Measurements from ENCODE around the gene MALRD1. TPM values are rescaled to one million over a fixed set of nuclear protein-coding genes. Genes with fewer than 3 reads are reported as not detected.

The MALRD1 gene
- total RNA-seq, 2 donors from 2014 or later = 0.26 to 1.3 TPM

DNA sequence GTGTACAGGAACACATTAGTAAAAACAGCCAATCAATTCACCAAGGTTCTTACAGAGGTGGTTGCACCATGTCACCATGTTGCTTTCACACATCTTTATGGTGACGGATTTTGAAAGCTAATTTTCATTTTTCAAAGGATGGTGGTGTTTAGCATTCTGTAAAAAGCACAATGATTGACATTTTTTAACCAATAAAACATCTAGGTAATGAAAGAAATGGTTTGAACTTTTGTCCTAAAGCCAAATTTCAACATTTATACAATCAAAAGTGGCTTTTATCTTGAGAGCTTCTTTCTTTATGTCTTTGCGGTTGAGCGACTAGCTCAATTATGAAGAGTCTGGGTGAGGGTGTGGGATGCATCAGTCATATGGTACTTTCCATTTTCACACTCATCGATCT, 94.4 kb downstream of the MALRD1 start:
- ATAC-seq (no peak), DNase-seq (no peak)
- TF ChIP-seq CTCF (IDR thresholded peaks at IDR 0.05) (no peak), POLR2A (IDR thresholded peaks at IDR 0.05) (no peak)
- intact Hi-C loops (cut with DNase I) = no loop called here
- 73 to 76% methylated on average over 4 of the region's 4 CpGs for WGBS, 2 donors
- H3K36me3 ChIP-seq (replicated peaks in 1 of 2; ENCODE audit: insufficient read depth in 1 of 2, low read depth in 2 of 2) = no peaks in the 10 kb centered on the region
- no peaks in the 10 kb centered on the region for H3K27me3 ChIP-seq
- H3K9me3 ChIP-seq = no peaks in the 10 kb centered on the region
- no peak overlapping the region for H3K27ac ChIP-seq
- no peaks in the 10 kb centered on the region for H3K4me1 ChIP-seq
- H3K4me3 ChIP-seq = no peak overlapping the region

- H3K36me3 ChIP-seq (replicated peaks in 1 of 2; ENCODE audit: insufficient read depth in 1 of 2, low read depth in 2 of 2) = no peaks in the 10 kb centered on the region
- no peaks in the 10 kb centered on the region for H3K4me1 ChIP-seq
- intact Hi-C loops (cut with DNase I) = no loop called here
- ATAC-seq = no peak
- H3K4me3 ChIP-seq = no peak overlapping the region
- TF ChIP-seq POLR2A (IDR thresholded peaks at IDR 0.05) = no peak
- no peak for TF ChIP-seq CTCF (IDR thresholded peaks at IDR 0.05)
- no peak for DNase-seq
- H3K27me3 ChIP-seq = no peaks in the 10 kb centered on the region
- 73 to 81% methylated on average over 4 of the region's 4 CpGs for WGBS, 2 donors
- no peak overlapping the region for H3K27ac ChIP-seq
- H3K9me3 ChIP-seq = no peaks in the 10 kb centered on the region
These were observed 95.6 kb downstream of the MALRD1 start for GRCh38 chr10:19144206-19144605.

DNA sequence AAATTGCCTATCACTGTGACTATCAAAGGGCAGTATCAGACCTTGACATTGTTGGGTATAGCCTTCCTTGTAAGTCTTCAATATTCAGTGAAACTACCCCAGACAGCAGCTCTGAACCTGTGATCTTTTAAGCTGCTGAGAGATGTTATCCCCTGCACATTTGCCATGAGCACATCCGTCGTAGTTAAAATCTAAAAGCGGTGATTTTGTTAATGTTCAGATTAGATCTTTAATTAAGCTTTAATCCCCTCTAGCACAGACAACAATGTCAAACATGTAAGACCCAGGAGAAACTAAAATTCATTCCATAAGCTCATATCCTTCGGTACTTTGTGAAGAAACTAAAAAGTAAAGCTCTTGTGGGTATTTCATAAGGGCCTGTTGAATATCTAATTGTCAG, 105.8 kb downstream of the MALRD1 start:
- no peak for DNase-seq
- no peak for TF ChIP-seq CTCF (IDR thresholded peaks at IDR 0.05)
- no peak for TF ChIP-seq POLR2A (IDR thresholded peaks at IDR 0.05)
- no peaks in the 10 kb centered on the region for H3K9me3 ChIP-seq
- no peak overlapping the region for H3K4me3 ChIP-seq
- H3K27me3 ChIP-seq = no peaks in the 10 kb centered on the region
- 65 to 90% methylated on average over 4 of the region's 4 CpGs for WGBS, 2 donors
- intact Hi-C loops (cut with DNase I) = no loop called here
- no peaks in the 10 kb centered on the region for H3K36me3 ChIP-seq (replicated peaks in 1 of 2; ENCODE audit: insufficient read depth in 1 of 2, low read depth in 2 of 2)
- H3K27ac ChIP-seq = no peak overlapping the region
- ATAC-seq = no peak
- H3K4me1 ChIP-seq = no peaks in the 10 kb centered on the region

- WGBS, 2 donors = 44 to 53% methylated on average over 2 of the region's 2 CpGs
- ATAC-seq (no peak), DNase-seq (no peak)
- intact Hi-C loops (cut with DNase I) = no loop called here
- no peak for TF ChIP-seq CTCF (IDR thresholded peaks at IDR 0.05)
- TF ChIP-seq POLR2A (IDR thresholded peaks at IDR 0.05) = no peak
- Histone ChIP-seq H3K4me1 (no peaks in the 10 kb centered on the region), H3K27me3 (no peaks in the 10 kb centered on the region), H3K4me3 (no peak overlapping the region), H3K36me3 (replicated peaks in 1 of 2; ENCODE audit: insufficient read depth in 1 of 2, low read depth in 2 of 2) (no peaks in the 10 kb centered on the region), H3K9me3 (no peaks in the 10 kb centered on the region), H3K27ac (no peak overlapping the region)
These were observed 109.8 kb downstream of the MALRD1 start for GRCh38 chr10:19158358-19158757.

GRCh38 chr10:19158870-19159269, 110.3 kb downstream of the MALRD1 start:
- no peak for TF ChIP-seq CTCF (IDR thresholded peaks at IDR 0.05)
- no peak for TF ChIP-seq POLR2A (IDR thresholded peaks at IDR 0.05)
- H3K4me3 ChIP-seq = no peak overlapping the region
- no peaks in the 10 kb centered on the region for H3K4me1 ChIP-seq
- no peaks in the 10 kb centered on the region for H3K36me3 ChIP-seq (replicated peaks in 1 of 2; ENCODE audit: insufficient read depth in 1 of 2, low read depth in 2 of 2)
- intact Hi-C loops (cut with DNase I) = no loop called here
- DNase-seq = no peak
- no peak overlapping the region for H3K27ac ChIP-seq
- no peaks in the 10 kb centered on the region for H3K9me3 ChIP-seq
- H3K27me3 ChIP-seq = no peaks in the 10 kb centered on the region
- ATAC-seq = no peak
- 56 to 58% methylated on average over 3 of the region's 3 CpGs for WGBS, 2 donors

Measured in body of pancreas (tissue), 4 donors.